HCT116 (cell line): ENCODE results near the gene ZNF76. TPM values are rescaled to one million over a fixed set of nuclear protein-coding genes. Genes with fewer than 3 reads are reported as not detected.

ENCODE experiments used
- ATAC-seq: fragments of 200-7000 bp; cut with Tn5 transposase; 2 replicates; pipeline ENCODE4 v1.9.1; 2020; ENCODE audit warnings: mild to moderate bottlenecking, moderate library complexity
- BruUV-seq: library from RNA; stranded (reverse); fragments of 400-500 nt; replicated peaks from 2 replicates; lab custom pipeline; 2021; lab: Mats Ljungman, UMichigan
- CTCF ChIA-PET: fragments of 300-600 bp; sonication (Branson Sonifier 250); formaldehyde crosslinking; loops from one replicate; lab custom pipeline; 2021; ENCODE audit warnings: antibody characterized with exemption; lab: Charles Lee
- POLR2A ChIA-PET: fragments of 300-600, 350-600 bp; sonication (Branson Sonifier 250); formaldehyde crosslinking; loops from one replicate; lab custom pipeline; 2021; ENCODE audit warnings: antibody characterized with exemption; lab: Charles Lee
- RAD21 ChIA-PET, 2 experiments: fragments of 300-600 bp; sonication (Branson Sonifier 250); formaldehyde crosslinking; loops; one replicate each; lab custom pipeline; 2023; ENCODE audit warnings: low total read pairs in 2 of 2; ENCODE audit not compliant: uncharacterized antibody in 2 of 2, unreplicated experiment in 2 of 2, low non-redundant PET in 1 of 2; lab: Charles Lee
- DNase-seq: peaks from one replicate; pipeline ENCODE4 v3.0.0-alpha.2; 2010; ENCODE audit warnings: low read depth, low spot score
- H2AFZ ChIP-seq: fragments of 200-600 bp; shearing (Covaris generic), sonication (generic); 2 replicates; pipeline ENCODE4 v1.6.1; 2017; ENCODE audit warnings: low read depth, mixed run types, mixed read lengths, antibody characterized with exemption, low read length; ENCODE audit not compliant: poor library complexity, severe bottlenecking
- H3K27ac ChIP-seq: 2 replicates; pipeline ENCODE4 v1.5.1; 2012; ENCODE audit warnings: low read depth, low read length
- H3K27me3 ChIP-seq: fragments of 200-600 bp; sonication (generic); 2 replicates; pipeline ENCODE4 v1.6.1; 2016; ENCODE audit warnings: mixed run types, low read length, mixed read lengths; ENCODE audit not compliant: insufficient read depth
- H3K36me3 ChIP-seq, 2 experiments: fragments of 200-500 bp in 1 of 2; fragments of 200-600 bp in 1 of 2; sonication (Bioruptor generic) in 1 of 2; sonication (generic) in 1 of 2; 2 replicates each; pipeline versions ENCODE4 v1.5.1 to v1.6.1; 2014 to 2016; ENCODE audit warnings: low read length in 2 of 2, inconsistent platforms in 1 of 2, mixed read lengths in 1 of 2, mixed run types in 1 of 2; ENCODE audit not compliant: insufficient read depth in 2 of 2, control insufficient read depth in 1 of 2
- H3K4me1 ChIP-seq, 2 experiments: fragments of 200-600 bp in 1 of 2; sonication (generic) in 1 of 2; 2 replicates each; pipeline versions ENCODE4 v1.5.1 to v1.6.1; 2012 to 2017; ENCODE audit warnings: low read length in 2 of 2, inconsistent platforms in 1 of 2, mild to moderate bottlenecking in 1 of 2, mixed read lengths in 1 of 2, mixed run types in 1 of 2, moderate library complexity in 1 of 2; ENCODE audit not compliant: insufficient read depth in 2 of 2, control insufficient read depth in 1 of 2
- H3K4me2 ChIP-seq: fragments of 200-600 bp; sonication (generic); 2 replicates; pipeline ENCODE4 v1.6.1; 2017; ENCODE audit warnings: mixed run types, low read length, mixed read lengths
- H3K4me3 ChIP-seq, 2 experiments: fragments of 200-600 bp in 1 of 2; sonication (generic) in 1 of 2; replicated peaks in 1 of 2; 2 replicates each; pipeline ENCODE4 v1.5.1; 2011 to 2016; ENCODE audit warnings: low read length in 2 of 2, control low read depth in 1 of 2, low read depth in 1 of 2, mild to moderate bottlenecking in 1 of 2, mixed read lengths in 1 of 2, mixed run types in 1 of 2
- H3K79me2 ChIP-seq: fragments of 200-600 bp; sonication (generic); 2 replicates; pipeline ENCODE4 v1.6.1; 2017; ENCODE audit warnings: mild to moderate bottlenecking, mixed run types, low read length, moderate library complexity, mixed read lengths; ENCODE audit not compliant: insufficient read depth
- H3K9ac ChIP-seq: fragments of 200-600 bp; sonication (generic); 2 replicates; pipeline ENCODE4 v1.6.1; 2016; ENCODE audit warnings: low read length, mixed read lengths
- H3K9me2 ChIP-seq: fragments of 200-600 bp; sonication (generic), shearing (Covaris generic); 2 replicates; pipeline ENCODE4 v1.6.1; 2017; ENCODE audit warnings: mixed run types, mild to moderate bottlenecking, moderate library complexity; ENCODE audit not compliant: insufficient read depth
- H3K9me3 ChIP-seq, 2 experiments: fragments of 200-500 bp in 1 of 2; fragments of 200-600 bp in 1 of 2; sonication (Bioruptor generic) in 1 of 2; sonication (generic) in 1 of 2; 2 replicates each; pipeline ENCODE4 v1.6.1; 2014 to 2017; ENCODE audit warnings: low read length in 2 of 2, mixed read lengths in 2 of 2, inconsistent platforms in 1 of 2, low read depth in 1 of 2, mild to moderate bottlenecking in 1 of 2, mixed run types in 1 of 2, moderate library complexity in 1 of 2; ENCODE audit not compliant: control insufficient read depth in 1 of 2, insufficient read depth in 1 of 2
- H4K20me1 ChIP-seq: fragments of 200-600 bp; sonication (generic), shearing (Covaris generic); 2 replicates; pipeline ENCODE4 v1.6.1; 2017; ENCODE audit warnings: mixed run types, mild to moderate bottlenecking, moderate library complexity; ENCODE audit not compliant: insufficient read depth
- CBX3 ChIP-seq: IDR thresholded peaks from 2 replicates; pipeline ENCODE4 v1.6.1; 2012; ENCODE audit warnings: low read depth
- FOSL1 ChIP-seq: IDR thresholded peaks from 2 replicates; pipeline ENCODE4 v1.6.1; 2012; ENCODE audit warnings: low read depth
- POLR2A ChIP-seq: IDR thresholded peaks from 2 replicates; pipeline ENCODE4 v1.7.0; 2011; ENCODE audit warnings: borderline replicate concordance; ENCODE audit not compliant: insufficient read depth, insufficient read length; ENCODE audit errors: extremely low read depth
- POLR2AphosphoS5 ChIP-seq: IDR thresholded peaks from 2 replicates; pipeline ENCODE4 v1.6.1; 2011; ENCODE audit warnings: mild to moderate bottlenecking, low read depth, low read length, moderate library complexity
- YY1 ChIP-seq: IDR thresholded peaks from 2 replicates; pipeline ENCODE4 v1.6.1; 2011; ENCODE audit warnings: low read length, low read depth, moderate library complexity, mild to moderate bottlenecking; ENCODE audit not compliant: insufficient replicate concordance; ENCODE audit errors: extremely low read depth
- ZNF274 ChIP-seq: fragments of 200-500 bp; sonication (Bioruptor generic); IDR thresholded peaks from 2 replicates; pipeline ENCODE4 v1.6.1; 2014; ENCODE audit warnings: mild to moderate bottlenecking, low read depth, low read length, inconsistent platforms
- intact Hi-C: fragments of 100-400 bp; cut with micrococcal nuclease; formaldehyde crosslinking; loops from 2 replicates; pipeline ENCODE4 v1.10.0; 2022
- total RNA-seq: library from RNA; stranded (reverse); gene quantifications from one replicate; pipeline ENCODE4 v1.2.1, GENCODE V29; 2021; ENCODE audit not compliant: unreplicated experiment
- TF ChIP-seq, protein P1 (sequence below): IDR thresholded peaks from 2 replicates; pipeline ENCODE4 v1.6.1; 2012; ENCODE audit warnings: low read depth
- TF ChIP-seq, protein P2 (sequence below), 3 experiments: fragments of 200-600 bp in 1 of 3; sonication (generic) in 1 of 3; IDR thresholded peaks in 2 of 3; conservative IDR thresholded peaks in 1 of 3; 2 replicates each; pipeline ENCODE4 v1.5.1; 2012 to 2017; ENCODE audit warnings: low read depth in 2 of 3, low read length in 2 of 3, antibody characterized with exemption in 1 of 3, borderline replicate concordance in 1 of 3, control low read depth in 1 of 3, mild to moderate bottlenecking in 1 of 3, mixed read lengths in 1 of 3, mixed run types in 1 of 3, moderate library complexity in 1 of 3; ENCODE audit not compliant: insufficient read depth in 1 of 3
- TF ChIP-seq, protein P3 (sequence below): IDR thresholded peaks from 2 replicates; pipeline ENCODE4 v1.6.1; 2011; ENCODE audit warnings: mild to moderate bottlenecking, low read length, moderate library complexity; ENCODE audit not compliant: insufficient replicate concordance; ENCODE audit errors: extremely low read depth

The ZNF76 gene
- total RNA-seq, 1 experiment from 2014 or later = 47.5 TPM

DNA sequence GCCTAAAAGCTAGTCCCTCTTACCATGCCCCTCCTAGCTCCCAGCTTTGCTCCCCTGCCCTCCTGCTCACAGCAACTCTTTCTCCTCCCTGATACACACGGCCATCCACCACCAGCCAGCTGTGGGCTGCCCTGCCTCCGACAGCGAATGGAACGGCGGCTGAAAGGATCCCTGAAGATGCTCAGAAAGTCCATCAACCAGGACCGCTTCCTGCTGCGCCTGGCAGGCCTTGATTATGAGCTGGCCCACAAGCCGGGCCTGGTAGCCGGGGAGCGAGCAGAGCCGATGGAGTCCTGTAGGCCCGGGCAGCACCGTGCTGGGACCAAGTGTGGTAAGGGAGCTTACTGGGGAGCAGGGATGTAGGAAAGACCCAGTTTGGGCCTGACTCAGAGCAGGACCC lies 16.6 kb upstream of the ZNF76 start:
- CTCF ChIA-PET = no interaction called here

More for the DNA sequence above, 16.6 kb upstream of the ZNF76 start:
- Histone ChIP-seq H3K27ac (no peak overlapping the region), H3K4me1 (no peaks in the 10 kb centered on the region), H3K79me2 (no peaks in the 10 kb centered on the region), H3K4me2 (no peak overlapping the region), H3K9me2 (no peaks in the 10 kb centered on the region), H3K9ac (no peak overlapping the region), H3K27me3 (no peaks in the 10 kb centered on the region), H4K20me1 (no peaks in the 10 kb centered on the region), H3K9me3 (no peaks in the 10 kb centered on the region), H3K4me3 (no peak overlapping the region), H2AFZ (no peak overlapping the region), H3K36me3 (no peaks in the 10 kb centered on the region)
- TF ChIP-seq YY1 (no peak), ZNF274 (no peak), FOSL1 (no peak), CBX3 (no peak), POLR2A (no peak), POLR2AphosphoS5 (no peak)
- TF ChIP-seq, protein P1, sequence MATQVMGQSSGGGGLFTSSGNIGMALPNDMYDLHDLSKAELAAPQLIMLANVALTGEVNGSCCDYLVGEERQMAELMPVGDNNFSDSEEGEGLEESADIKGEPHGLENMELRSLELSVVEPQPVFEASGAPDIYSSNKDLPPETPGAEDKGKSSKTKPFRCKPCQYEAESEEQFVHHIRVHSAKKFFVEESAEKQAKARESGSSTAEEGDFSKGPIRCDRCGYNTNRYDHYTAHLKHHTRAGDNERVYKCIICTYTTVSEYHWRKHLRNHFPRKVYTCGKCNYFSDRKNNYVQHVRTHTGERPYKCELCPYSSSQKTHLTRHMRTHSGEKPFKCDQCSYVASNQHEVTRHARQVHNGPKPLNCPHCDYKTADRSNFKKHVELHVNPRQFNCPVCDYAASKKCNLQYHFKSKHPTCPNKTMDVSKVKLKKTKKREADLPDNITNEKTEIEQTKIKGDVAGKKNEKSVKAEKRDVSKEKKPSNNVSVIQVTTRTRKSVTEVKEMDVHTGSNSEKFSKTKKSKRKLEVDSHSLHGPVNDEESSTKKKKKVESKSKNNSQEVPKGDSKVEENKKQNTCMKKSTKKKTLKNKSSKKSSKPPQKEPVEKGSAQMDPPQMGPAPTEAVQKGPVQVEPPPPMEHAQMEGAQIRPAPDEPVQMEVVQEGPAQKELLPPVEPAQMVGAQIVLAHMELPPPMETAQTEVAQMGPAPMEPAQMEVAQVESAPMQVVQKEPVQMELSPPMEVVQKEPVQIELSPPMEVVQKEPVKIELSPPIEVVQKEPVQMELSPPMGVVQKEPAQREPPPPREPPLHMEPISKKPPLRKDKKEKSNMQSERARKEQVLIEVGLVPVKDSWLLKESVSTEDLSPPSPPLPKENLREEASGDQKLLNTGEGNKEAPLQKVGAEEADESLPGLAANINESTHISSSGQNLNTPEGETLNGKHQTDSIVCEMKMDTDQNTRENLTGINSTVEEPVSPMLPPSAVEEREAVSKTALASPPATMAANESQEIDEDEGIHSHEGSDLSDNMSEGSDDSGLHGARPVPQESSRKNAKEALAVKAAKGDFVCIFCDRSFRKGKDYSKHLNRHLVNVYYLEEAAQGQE = no peak
- TF ChIP-seq, protein P2, sequence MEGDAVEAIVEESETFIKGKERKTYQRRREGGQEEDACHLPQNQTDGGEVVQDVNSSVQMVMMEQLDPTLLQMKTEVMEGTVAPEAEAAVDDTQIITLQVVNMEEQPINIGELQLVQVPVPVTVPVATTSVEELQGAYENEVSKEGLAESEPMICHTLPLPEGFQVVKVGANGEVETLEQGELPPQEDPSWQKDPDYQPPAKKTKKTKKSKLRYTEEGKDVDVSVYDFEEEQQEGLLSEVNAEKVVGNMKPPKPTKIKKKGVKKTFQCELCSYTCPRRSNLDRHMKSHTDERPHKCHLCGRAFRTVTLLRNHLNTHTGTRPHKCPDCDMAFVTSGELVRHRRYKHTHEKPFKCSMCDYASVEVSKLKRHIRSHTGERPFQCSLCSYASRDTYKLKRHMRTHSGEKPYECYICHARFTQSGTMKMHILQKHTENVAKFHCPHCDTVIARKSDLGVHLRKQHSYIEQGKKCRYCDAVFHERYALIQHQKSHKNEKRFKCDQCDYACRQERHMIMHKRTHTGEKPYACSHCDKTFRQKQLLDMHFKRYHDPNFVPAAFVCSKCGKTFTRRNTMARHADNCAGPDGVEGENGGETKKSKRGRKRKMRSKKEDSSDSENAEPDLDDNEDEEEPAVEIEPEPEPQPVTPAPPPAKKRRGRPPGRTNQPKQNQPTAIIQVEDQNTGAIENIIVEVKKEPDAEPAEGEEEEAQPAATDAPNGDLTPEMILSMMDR (IDR thresholded peaks at IDR 0.05 in 2 of 3, conservative IDR thresholded peaks at IDR 0.05 in 1 of 3; ENCODE audit: borderline replicate concordance in 1 of 3, insufficient read depth in 1 of 3, low read depth in 2 of 3, low read length in 2 of 3) = no peak
- TF ChIP-seq, protein P3, sequence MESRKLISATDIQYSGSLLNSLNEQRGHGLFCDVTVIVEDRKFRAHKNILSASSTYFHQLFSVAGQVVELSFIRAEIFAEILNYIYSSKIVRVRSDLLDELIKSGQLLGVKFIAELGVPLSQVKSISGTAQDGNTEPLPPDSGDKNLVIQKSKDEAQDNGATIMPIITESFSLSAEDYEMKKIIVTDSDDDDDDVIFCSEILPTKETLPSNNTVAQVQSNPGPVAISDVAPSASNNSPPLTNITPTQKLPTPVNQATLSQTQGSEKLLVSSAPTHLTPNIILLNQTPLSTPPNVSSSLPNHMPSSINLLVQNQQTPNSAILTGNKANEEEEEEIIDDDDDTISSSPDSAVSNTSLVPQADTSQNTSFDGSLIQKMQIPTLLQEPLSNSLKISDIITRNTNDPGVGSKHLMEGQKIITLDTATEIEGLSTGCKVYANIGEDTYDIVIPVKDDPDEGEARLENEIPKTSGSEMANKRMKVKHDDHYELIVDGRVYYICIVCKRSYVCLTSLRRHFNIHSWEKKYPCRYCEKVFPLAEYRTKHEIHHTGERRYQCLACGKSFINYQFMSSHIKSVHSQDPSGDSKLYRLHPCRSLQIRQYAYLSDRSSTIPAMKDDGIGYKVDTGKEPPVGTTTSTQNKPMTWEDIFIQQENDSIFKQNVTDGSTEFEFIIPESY = no peak
- DNase-seq = no peak
- intact Hi-C loops = no loop called here
- ChIA-PET RAD21 (no interaction called here), POLR2A (no interaction called here)
- no TSS peak for BruUV-seq
- ATAC-seq = no peak
